ENCODE measurements around the gene FLVCR2. TPM values are rescaled to one million over a fixed set of nuclear protein-coding genes. Genes with fewer than 3 reads are reported as not detected.

Gene FLVCR2
- polyA plus RNA-seq, 1 donor from 2014 or later, result not detected

DNA sequence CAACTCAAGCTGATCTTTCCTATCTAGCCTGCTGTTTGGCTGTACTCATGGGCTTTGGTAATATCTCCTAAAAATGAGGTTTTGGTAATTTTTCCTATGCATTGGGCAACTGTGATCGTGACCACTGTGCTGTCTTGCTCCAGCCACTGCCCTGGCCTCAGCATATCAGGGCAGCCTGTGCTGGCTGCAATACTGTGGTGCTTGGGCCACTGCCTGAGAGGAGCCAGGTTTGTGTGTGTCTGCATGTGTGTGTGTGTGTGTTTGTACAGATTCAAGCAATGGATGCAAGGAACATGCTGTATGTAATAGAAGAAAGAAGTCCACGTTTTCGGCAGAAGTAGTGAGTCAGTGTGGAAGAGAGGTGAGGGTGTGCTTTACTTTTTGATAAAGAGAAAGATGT, 69.2 kb downstream of the FLVCR2 start:
- Histone ChIP-seq H3K9me2 (ENCODE audit: insufficient read depth, low read length) (no peaks in the 10 kb centered on the region), H3K27me3 (ENCODE audit: insufficient read depth, low read depth, low read length) (no peaks in the 10 kb centered on the region), H3F3A (ENCODE audit: insufficient read depth, low read length, poor library complexity, severe bottlenecking) (no peaks in the 10 kb centered on the region), H3K4me2 (ENCODE audit: low read length) (no peak overlapping the region), H3K79me2 (replicated peaks; ENCODE audit: insufficient read depth, low read length) (no peaks in the 10 kb centered on the region), H3K9ac (ENCODE audit: low read length) (no peak overlapping the region), H3K4me3 (ENCODE audit: low read length) (no peak overlapping the region), H3K9me3 (ENCODE audit: low read length) (no peaks in the 10 kb centered on the region), H3K36me3 (ENCODE audit: insufficient read depth, low read length) (no peaks in the 10 kb centered on the region), H2AFZ (ENCODE audit: low read depth, low read length) (no peak overlapping the region), H3K27ac (ENCODE audit: low read length) (no peak overlapping the region), H4K20me1 (ENCODE audit: insufficient read depth) (no peaks in the 10 kb centered on the region)
- TF ChIP-seq EP300 (conservative IDR thresholded peaks at IDR 0.05; ENCODE audit: poor library complexity, severe bottlenecking) (no peak), TAF1 (IDR thresholded peaks at IDR 0.05; ENCODE audit: low read depth) (no peak), POLR2AphosphoS5 (IDR thresholded peaks at IDR 0.05) (no peak)

DNA sequence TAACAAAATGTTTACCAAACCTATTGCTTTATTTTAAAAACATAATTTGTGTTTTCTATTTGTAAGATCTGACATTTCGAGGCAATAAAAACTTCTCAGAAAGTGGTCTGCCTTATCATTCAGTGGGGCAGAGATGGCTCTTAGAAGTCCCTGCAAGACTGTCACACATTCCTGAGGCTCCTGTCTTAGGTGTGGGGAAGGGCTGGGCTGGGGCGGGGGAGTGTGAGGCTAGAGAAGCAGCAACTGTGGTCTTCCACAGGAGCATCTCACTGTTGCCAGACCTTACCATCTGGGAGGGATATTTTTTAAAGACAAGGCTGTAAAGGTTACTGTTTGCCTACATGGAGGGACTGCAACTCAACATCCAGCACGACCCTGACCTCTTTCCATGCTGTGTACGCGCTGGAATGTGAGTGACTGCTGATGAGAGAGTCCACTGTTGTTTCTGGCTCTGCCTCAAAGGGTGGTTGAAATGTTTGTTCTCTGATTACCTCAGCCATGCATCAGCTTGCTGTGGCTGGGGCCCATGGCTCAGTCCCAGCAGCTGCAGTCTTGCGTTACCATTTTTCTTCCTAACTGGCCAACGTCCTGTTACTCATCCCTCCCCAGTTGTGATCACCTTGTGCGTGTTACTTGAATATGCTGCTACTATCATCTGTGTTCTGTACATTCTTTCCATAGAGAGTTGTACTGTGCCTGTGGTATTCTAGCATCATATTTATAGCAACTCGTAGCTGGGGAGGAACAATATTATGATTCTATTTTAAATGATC, 69.8 kb downstream of the FLVCR2 start:
- H3K27ac ChIP-seq (ENCODE audit: low read length), result no peak overlapping the region

More for the DNA sequence above, 69.8 kb downstream of the FLVCR2 start:
- H3K79me2 ChIP-seq (replicated peaks; ENCODE audit: insufficient read depth, low read length), result no peaks in the 10 kb centered on the region
- H3K27me3 ChIP-seq (ENCODE audit: insufficient read depth, low read depth, low read length), result no peaks in the 10 kb centered on the region
- no peak overlapping the region for H2AFZ ChIP-seq (ENCODE audit: low read depth, low read length)
- H3K9me2 ChIP-seq (ENCODE audit: insufficient read depth, low read length), result no peaks in the 10 kb centered on the region
- no peaks in the 10 kb centered on the region for H4K20me1 ChIP-seq (ENCODE audit: insufficient read depth)
- H3K9ac ChIP-seq (ENCODE audit: low read length), result no peak overlapping the region
- H3K4me2 ChIP-seq (ENCODE audit: low read length), result no peak overlapping the region
- no peak for TF ChIP-seq RAD21 (conservative IDR thresholded peaks at IDR 0.05)
- no peak for TF ChIP-seq TAF1 (IDR thresholded peaks at IDR 0.05; ENCODE audit: low read depth)
- TF ChIP-seq, protein P1, sequence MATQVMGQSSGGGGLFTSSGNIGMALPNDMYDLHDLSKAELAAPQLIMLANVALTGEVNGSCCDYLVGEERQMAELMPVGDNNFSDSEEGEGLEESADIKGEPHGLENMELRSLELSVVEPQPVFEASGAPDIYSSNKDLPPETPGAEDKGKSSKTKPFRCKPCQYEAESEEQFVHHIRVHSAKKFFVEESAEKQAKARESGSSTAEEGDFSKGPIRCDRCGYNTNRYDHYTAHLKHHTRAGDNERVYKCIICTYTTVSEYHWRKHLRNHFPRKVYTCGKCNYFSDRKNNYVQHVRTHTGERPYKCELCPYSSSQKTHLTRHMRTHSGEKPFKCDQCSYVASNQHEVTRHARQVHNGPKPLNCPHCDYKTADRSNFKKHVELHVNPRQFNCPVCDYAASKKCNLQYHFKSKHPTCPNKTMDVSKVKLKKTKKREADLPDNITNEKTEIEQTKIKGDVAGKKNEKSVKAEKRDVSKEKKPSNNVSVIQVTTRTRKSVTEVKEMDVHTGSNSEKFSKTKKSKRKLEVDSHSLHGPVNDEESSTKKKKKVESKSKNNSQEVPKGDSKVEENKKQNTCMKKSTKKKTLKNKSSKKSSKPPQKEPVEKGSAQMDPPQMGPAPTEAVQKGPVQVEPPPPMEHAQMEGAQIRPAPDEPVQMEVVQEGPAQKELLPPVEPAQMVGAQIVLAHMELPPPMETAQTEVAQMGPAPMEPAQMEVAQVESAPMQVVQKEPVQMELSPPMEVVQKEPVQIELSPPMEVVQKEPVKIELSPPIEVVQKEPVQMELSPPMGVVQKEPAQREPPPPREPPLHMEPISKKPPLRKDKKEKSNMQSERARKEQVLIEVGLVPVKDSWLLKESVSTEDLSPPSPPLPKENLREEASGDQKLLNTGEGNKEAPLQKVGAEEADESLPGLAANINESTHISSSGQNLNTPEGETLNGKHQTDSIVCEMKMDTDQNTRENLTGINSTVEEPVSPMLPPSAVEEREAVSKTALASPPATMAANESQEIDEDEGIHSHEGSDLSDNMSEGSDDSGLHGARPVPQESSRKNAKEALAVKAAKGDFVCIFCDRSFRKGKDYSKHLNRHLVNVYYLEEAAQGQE (IDR thresholded peaks at IDR 0.05; ENCODE audit: borderline replicate concordance), result no peak
- no peak for TF ChIP-seq POLR2AphosphoS5 (IDR thresholded peaks at IDR 0.05)
- no peak for TF ChIP-seq MXI1 (conservative IDR thresholded peaks at IDR 0.05; ENCODE audit: poor library complexity, severe bottlenecking)
- TF ChIP-seq, protein P2, sequence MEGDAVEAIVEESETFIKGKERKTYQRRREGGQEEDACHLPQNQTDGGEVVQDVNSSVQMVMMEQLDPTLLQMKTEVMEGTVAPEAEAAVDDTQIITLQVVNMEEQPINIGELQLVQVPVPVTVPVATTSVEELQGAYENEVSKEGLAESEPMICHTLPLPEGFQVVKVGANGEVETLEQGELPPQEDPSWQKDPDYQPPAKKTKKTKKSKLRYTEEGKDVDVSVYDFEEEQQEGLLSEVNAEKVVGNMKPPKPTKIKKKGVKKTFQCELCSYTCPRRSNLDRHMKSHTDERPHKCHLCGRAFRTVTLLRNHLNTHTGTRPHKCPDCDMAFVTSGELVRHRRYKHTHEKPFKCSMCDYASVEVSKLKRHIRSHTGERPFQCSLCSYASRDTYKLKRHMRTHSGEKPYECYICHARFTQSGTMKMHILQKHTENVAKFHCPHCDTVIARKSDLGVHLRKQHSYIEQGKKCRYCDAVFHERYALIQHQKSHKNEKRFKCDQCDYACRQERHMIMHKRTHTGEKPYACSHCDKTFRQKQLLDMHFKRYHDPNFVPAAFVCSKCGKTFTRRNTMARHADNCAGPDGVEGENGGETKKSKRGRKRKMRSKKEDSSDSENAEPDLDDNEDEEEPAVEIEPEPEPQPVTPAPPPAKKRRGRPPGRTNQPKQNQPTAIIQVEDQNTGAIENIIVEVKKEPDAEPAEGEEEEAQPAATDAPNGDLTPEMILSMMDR (IDR thresholded peaks at IDR 0.05; ENCODE audit: poor library complexity, severe bottlenecking), result no peak
- TF ChIP-seq EP300 (conservative IDR thresholded peaks at IDR 0.05; ENCODE audit: poor library complexity, severe bottlenecking), result no peak
- TF ChIP-seq SMC3 (conservative IDR thresholded peaks at IDR 0.05; ENCODE audit: poor library complexity), result no peak
- TF ChIP-seq EZH2 (IDR thresholded peaks at IDR 0.05; ENCODE audit: borderline replicate concordance, insufficient read depth, low read length, poor library complexity, severe bottlenecking), result no peak
- H3F3A ChIP-seq (ENCODE audit: insufficient read depth, low read length, poor library complexity, severe bottlenecking), result no peaks in the 10 kb centered on the region
- H3K4me3 ChIP-seq (ENCODE audit: low read length), result no peak overlapping the region
- no peaks in the 10 kb centered on the region for H3K9me3 ChIP-seq (ENCODE audit: low read length)
- H3K36me3 ChIP-seq (ENCODE audit: insufficient read depth, low read length), result no peaks in the 10 kb centered on the region

Measured in neural cell (in vitro differentiated cells).